ENCODE data around the gene ANXA8L1.
"Not testable (repeated sequence)": the region's sequence is repeated elsewhere in the genome, so short reads cannot be mapped to it uniquely, and the experiment has no call there.

DNA sequence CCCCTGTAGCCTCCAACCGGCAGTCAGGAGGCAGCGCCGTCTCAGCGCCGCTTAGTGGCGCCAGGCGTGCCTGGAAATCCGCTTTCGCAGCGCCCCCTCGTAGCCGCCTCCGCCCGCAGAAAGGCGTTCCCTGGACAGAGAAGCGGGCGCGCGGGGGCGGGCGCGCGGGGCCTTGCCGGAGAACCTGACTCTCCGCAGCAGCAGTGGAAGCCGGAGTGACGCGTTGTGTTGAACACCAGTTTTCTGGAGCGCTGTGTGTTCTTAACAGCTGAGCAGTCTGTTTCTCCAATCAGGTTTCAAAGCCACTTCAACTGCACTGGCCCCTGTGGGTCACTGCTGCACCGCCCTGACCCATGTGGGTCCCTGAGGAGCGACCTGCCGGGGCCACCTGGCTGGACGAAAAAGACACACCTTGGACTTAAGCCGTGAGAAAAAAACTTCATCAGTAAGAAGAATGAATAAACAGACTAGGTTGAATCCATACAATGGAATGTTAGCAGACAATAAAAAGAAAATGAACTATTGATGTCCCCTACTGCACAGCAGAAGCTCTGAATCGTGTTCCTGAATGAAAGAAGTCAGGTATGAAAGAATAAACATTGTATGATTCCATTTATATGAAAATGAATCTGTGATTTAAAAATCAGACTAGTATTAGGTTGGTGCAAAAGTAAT lies 22.8 kb downstream of the ANXA8L1 start:
- TF ChIP-seq, protein P1, sequence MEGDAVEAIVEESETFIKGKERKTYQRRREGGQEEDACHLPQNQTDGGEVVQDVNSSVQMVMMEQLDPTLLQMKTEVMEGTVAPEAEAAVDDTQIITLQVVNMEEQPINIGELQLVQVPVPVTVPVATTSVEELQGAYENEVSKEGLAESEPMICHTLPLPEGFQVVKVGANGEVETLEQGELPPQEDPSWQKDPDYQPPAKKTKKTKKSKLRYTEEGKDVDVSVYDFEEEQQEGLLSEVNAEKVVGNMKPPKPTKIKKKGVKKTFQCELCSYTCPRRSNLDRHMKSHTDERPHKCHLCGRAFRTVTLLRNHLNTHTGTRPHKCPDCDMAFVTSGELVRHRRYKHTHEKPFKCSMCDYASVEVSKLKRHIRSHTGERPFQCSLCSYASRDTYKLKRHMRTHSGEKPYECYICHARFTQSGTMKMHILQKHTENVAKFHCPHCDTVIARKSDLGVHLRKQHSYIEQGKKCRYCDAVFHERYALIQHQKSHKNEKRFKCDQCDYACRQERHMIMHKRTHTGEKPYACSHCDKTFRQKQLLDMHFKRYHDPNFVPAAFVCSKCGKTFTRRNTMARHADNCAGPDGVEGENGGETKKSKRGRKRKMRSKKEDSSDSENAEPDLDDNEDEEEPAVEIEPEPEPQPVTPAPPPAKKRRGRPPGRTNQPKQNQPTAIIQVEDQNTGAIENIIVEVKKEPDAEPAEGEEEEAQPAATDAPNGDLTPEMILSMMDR (IDR thresholded peaks at IDR 0.05; ENCODE audit: low read length): not testable (repeated sequence)
- TF ChIP-seq EZH2 (IDR thresholded peaks at IDR 0.05; ENCODE audit: borderline replicate concordance, low read length): not testable (repeated sequence)
